Spleen (tissue), 11 donors: ENCODE results near the gene VWF. TPM values are rescaled to one million over a fixed set of nuclear protein-coding genes. Genes with fewer than 3 reads are reported as not detected.

ENCODE experiments used
- DNase-seq: peaks from one replicate; pipeline ENCODE4 v3.0.0-alpha.2; 2020
- H3K27ac ChIP-seq, 8 donors: fragments of 200-600 bp; sonication (generic) in 7 of 8; 1 replicate in 4 of 8; 2 replicates in 4 of 8; pipeline versions ENCODE4 v1.5.0 to v1.8.0; 2016 to 2021; ENCODE audit warnings: inconsistent platforms in 4 of 8, mild to moderate bottlenecking in 4 of 8, moderate library complexity in 1 of 8
- H3K27me3 ChIP-seq, 7 donors: fragments of 200-600 bp; sonication (generic) in 6 of 7; replicated peaks in 1 of 7; 1 replicate in 4 of 7; 2 replicates in 3 of 7; pipeline versions ENCODE4 v1.5.0 to v1.8.0; 2016 to 2021; ENCODE audit warnings: inconsistent platforms in 3 of 7, mild to moderate bottlenecking in 1 of 7
- H3K36me3 ChIP-seq, 6 donors: fragments of 200-600 bp; sonication (generic) in 5 of 6; 1 replicate in 4 of 6; 2 replicates in 2 of 6; pipeline versions ENCODE4 v1.5.0 to v1.8.0; 2016 to 2021; ENCODE audit warnings: inconsistent platforms in 2 of 6
- H3K4me1 ChIP-seq, 6 donors: fragments of 200-600 bp; sonication (generic) in 5 of 6; 1 replicate in 3 of 6; 2 replicates in 3 of 6; pipeline versions ENCODE4 v1.5.0 to v1.8.0; 2016 to 2021; ENCODE audit warnings: inconsistent platforms in 3 of 6
- H3K4me3 ChIP-seq, 8 donors: fragments of 200-600 bp; sonication (generic) in 7 of 8; 1 replicate in 4 of 8; 2 replicates in 4 of 8; pipeline versions ENCODE4 v1.5.0 to v1.8.0; 2016 to 2021; ENCODE audit warnings: inconsistent platforms in 4 of 8, mild to moderate bottlenecking in 4 of 8, moderate library complexity in 2 of 8
- H3K9me3 ChIP-seq, 8 donors: fragments of 200-600 bp; sonication (generic) in 7 of 8; 1 replicate in 4 of 8; 2 replicates in 4 of 8; pipeline versions ENCODE4 v1.5.0 to v1.8.0; 2016 to 2021; ENCODE audit warnings: inconsistent platforms in 4 of 8
- CTCF ChIP-seq, 11 experiments: fragments of 200-600 bp in 7 of 11; fragments of 450-650 bp in 4 of 11; sonication (generic) in 4 of 11; IDR thresholded peaks in 8 of 11; conservative IDR thresholded peaks in 3 of 11; 1 replicate in 7 of 11; 2 replicates in 4 of 11; pipeline versions ENCODE4 v1.4.0 to v1.8.0; 2016 to 2021; ENCODE audit warnings: antibody characterized with exemption in 11 of 11, inconsistent platforms in 4 of 11, mild to moderate bottlenecking in 1 of 11
- POLR2A ChIP-seq, 3 donors: fragments of 450-650 bp; IDR thresholded peaks; one replicate each; pipeline ENCODE4 v1.5.1; 2017; ENCODE audit warnings: antibody characterized with exemption in 3 of 3, mild to moderate bottlenecking in 1 of 3
- POLR2AphosphoS5 ChIP-seq, 3 donors: sonication (generic); formaldehyde crosslinking; IDR thresholded peaks; one replicate each; pipeline ENCODE4 v1.5.1; 2017; ENCODE audit warnings: antibody characterized with exemption in 3 of 3
- WGBS, 5 donors: extraction: QIAGEN DNeasy Blood & Tissue Kit in 3 of 5; methylation state at CpG; one replicate each; pipeline versions ENCODE4 v1.1.5 to v1.1.7; 2013 to 2018; 5-methylcytosine and 5-hydroxymethylcytosine counted together
- intact Hi-C: fragments of 100-400 bp; cut with DNase I; formaldehyde crosslinking; loops from one replicate; pipeline ENCODE4 v1.15.0; 2023; ENCODE audit warnings: low total_unique reads
- polyA plus RNA-seq, 3 donors: library from polyadenylated mRNA; stranded (reverse); fragments of 200-250 nt; gene quantifications; one replicate each; pipeline ENCODE4 v1.2.1, GENCODE V29; 2013
- total RNA-seq, 7 donors: library from RNA; depleted of rRNA in 3 of 7; stranded (reverse); fragments of >200 nt in 3 of 7; fragmentation: NEBNext Ultra II Directional in 4 of 7; extraction: Animal tissue kit (Norgen Biotek cat#: 25700) in 4 of 7; gene quantifications; one replicate each; pipeline versions ENCODE4 v1.1.0 to v1.2.1, GENCODE V29; 2016 to 2021
- donor health status: healthy with polysubstance abuse.
- donor health status: DM: no; HTN: no; CAD: no; lungs with moderate emphysema.
- donor health status: DM: no; HTN: no; CAD: no.
- donor health status: Bipolar disorder and iron deficiency.
- donor health status: healthy.
- donor health status: DM: no; HTN: no; CAD: no.
- donor health status: DM: yes; HTN: yes; CAD: no.

VWF gene
- total and polyA plus RNA-seq, 10 donors = 12.9 to 957 (median 321) TPM

GRCh38 chr12:6058481-6059161 lies 65.8 kb downstream of the VWF start:
- H3K36me3 ChIP-seq = peaks cover 0 to 32% (median 6%) of the 10 kb centered on the region in 6 donors
- no peak for DNase-seq
- intact Hi-C loops = no loop called here

GRCh38 chr12:6057700-6058099 lies 66.8 kb downstream of the VWF start:
- intact Hi-C loops = no loop called here
- peaks cover 0 to 33% (median 8%) of the 10 kb centered on the region in 7 donors for H3K27me3 ChIP-seq

More at GRCh38 chr12:6058481-6059161, 65.8 kb downstream of the VWF start:
- 87 to 90% (median 88%) methylated on average over 10 to 15 of the region's 15 CpGs for WGBS, 5 donors
- Histone ChIP-seq H3K4me1 (peaks cover 0 to 29% (median 7%) of the 10 kb centered on the region in 6 donors), H3K4me3 (no peak overlapping the region), H3K27me3 (peaks cover 0 to 38% (median 8%) of the 10 kb centered on the region in 7 donors), H3K9me3 (no peaks in the 10 kb centered on the region), H3K27ac (no peak overlapping the region)
- no peak for TF ChIP-seq CTCF (IDR thresholded peaks at IDR 0.05 in 8 of 11, conservative IDR thresholded peaks at IDR 0.05 in 3 of 11)
- TF ChIP-seq POLR2AphosphoS5 (IDR thresholded peaks at IDR 0.05) = no peak
- no peak for TF ChIP-seq POLR2A (IDR thresholded peaks at IDR 0.05)

GRCh38 chr12:6056406-6057240 lies 67.8 kb downstream of the VWF start:
- Histone ChIP-seq H3K4me1 (peaks cover 0 to 29% (median 7%) of the 10 kb centered on the region in 6 donors), H3K4me3 (peak overlapping the region in 6 of 8 donors; percentile 3 to 53 (median 12)), H3K36me3 (peaks cover 0 to 28% (median 2%) of the 10 kb centered on the region in 6 donors), H3K9me3 (no peaks in the 10 kb centered on the region), H3K27ac (peak overlapping the region in 2 of 8 donors; percentile 3 to 37), H3K27me3 (peaks cover 0 to 30% (median 8%) of the 10 kb centered on the region in 7 donors)
- WGBS, 5 donors = 29 to 53% (median 45%) methylated on average over 46 to 58 of the region's 58 CpGs
- DNase-seq = no peak
- intact Hi-C loops = no loop called here
- TF ChIP-seq CTCF (IDR thresholded peaks at IDR 0.05 in 8 of 11, conservative IDR thresholded peaks at IDR 0.05 in 3 of 11) (peak in 3 of 11 experiments; percentile 23 to 49 (median 25)), POLR2AphosphoS5 (IDR thresholded peaks at IDR 0.05) (peak in 2 of 3 donors; percentile 37 to 62), POLR2A (IDR thresholded peaks at IDR 0.05) (no peak)

More at GRCh38 chr12:6057700-6058099, 66.8 kb downstream of the VWF start:
- WGBS, 5 donors = 79 to 92% (median 87%) methylated on average over 20 to 30 of the region's 30 CpGs
- TF ChIP-seq POLR2AphosphoS5 (IDR thresholded peaks at IDR 0.05) = peak in 1 of 3 donors; percentile 9
- no peak for TF ChIP-seq POLR2A (IDR thresholded peaks at IDR 0.05)
- H3K36me3 ChIP-seq = peaks cover 0 to 24% (median 5%) of the 10 kb centered on the region in 6 donors
- H3K9me3 ChIP-seq = no peaks in the 10 kb centered on the region
- H3K27ac ChIP-seq = no peak overlapping the region
- no peak overlapping the region for H3K4me3 ChIP-seq
- peak; percentile 41 for DNase-seq
- peaks cover 0 to 29% (median 7%) of the 10 kb centered on the region in 6 donors for H3K4me1 ChIP-seq

- Histone ChIP-seq H3K4me3 (no peak overlapping the region), H3K4me1 (peaks cover 0 to 29% (median 7%) of the 10 kb centered on the region in 6 donors), H3K27ac (peak overlapping the region in 6 of 8 donors; percentile 19 to 67 (median 48)), H3K27me3 (peaks cover 0 to 22% (median 8%) of the 10 kb centered on the region in 7 donors), H3K9me3 (no peaks in the 10 kb centered on the region), H3K36me3 (peaks cover 0 to 27% (median 2%) of the 10 kb centered on the region in 6 donors)
- DNase-seq = peak; percentile 51
- 56 to 85% (median 77%) methylated on average over 4 of the region's 4 CpGs for WGBS, 5 donors
- intact Hi-C loops = no loop called here
- TF ChIP-seq CTCF (IDR thresholded peaks at IDR 0.05 in 8 of 11, conservative IDR thresholded peaks at IDR 0.05 in 3 of 11) = no peak
- TF ChIP-seq POLR2AphosphoS5 (IDR thresholded peaks at IDR 0.05) = peak in 1 of 3 donors; percentile 30
- TF ChIP-seq POLR2A (IDR thresholded peaks at IDR 0.05) = no peak
These were observed 70.9 kb downstream of the VWF start for GRCh38 chr12:6053541-6053940.
